ENCODE results near the gene TYRO3.

TYRO3 gene

GRCh38 chr15:41583795-41584194, 24.8 kb downstream of the TYRO3 start:
- ATAC-seq = no peak
- TF ChIP-seq TSHZ2 (CRISPR knock-in tag; IDR thresholded peaks at IDR 0.05) (no peak), PPARA (CRISPR knock-in tag; IDR thresholded peaks at IDR 0.05; ENCODE audit: borderline replicate concordance) (no peak), RARB (CRISPR knock-in tag; IDR thresholded peaks at IDR 0.05) (no peak), PATZ1 (CRISPR knock-in tag; IDR thresholded peaks at IDR 0.05; ENCODE audit: borderline replicate concordance) (no peak), CREB5 (CRISPR knock-in tag; IDR thresholded peaks at IDR 0.05; ENCODE audit: low read depth) (no peak), TOX (CRISPR knock-in tag; IDR thresholded peaks at IDR 0.05; ENCODE audit: borderline replicate concordance) (no peak), ZC3H10 (CRISPR knock-in tag; IDR thresholded peaks at IDR 0.05) (no peak), ZFP30 (CRISPR knock-in tag; IDR thresholded peaks at IDR 0.05) (no peak), GLIS3 (CRISPR knock-in tag; IDR thresholded peaks at IDR 0.05) (no peak), ZNF8 (CRISPR knock-in tag; IDR thresholded peaks at IDR 0.05) (no peak), OSR1 (CRISPR knock-in tag; IDR thresholded peaks at IDR 0.05) (no peak), ISL1 (CRISPR knock-in tag; IDR thresholded peaks at IDR 0.05) (no peak), TCF4 (CRISPR knock-in tag; IDR thresholded peaks at IDR 0.05; ENCODE audit: borderline replicate concordance) (no peak), CSDC2 (CRISPR knock-in tag; IDR thresholded peaks at IDR 0.05) (no peak), ZNF70 (CRISPR knock-in tag; IDR thresholded peaks at IDR 0.05) (no peak)

- TF ChIP-seq ZNF565 (CRISPR knock-in tag; conservative IDR thresholded peaks at IDR 0.05; ENCODE audit: low read depth) (no peak), ZNF70 (CRISPR knock-in tag; IDR thresholded peaks at IDR 0.05) (no peak), SNAI2 (CRISPR knock-in tag; IDR thresholded peaks at IDR 0.05) (no peak), POU6F1 (CRISPR knock-in tag; IDR thresholded peaks at IDR 0.05; ENCODE audit: borderline replicate concordance, low read depth) (no peak), ZFP3 (CRISPR knock-in tag; IDR thresholded peaks at IDR 0.05) (no peak), ISL1 (CRISPR knock-in tag; IDR thresholded peaks at IDR 0.05) (no peak), BACH2 (CRISPR knock-in tag; IDR thresholded peaks at IDR 0.05; ENCODE audit: borderline replicate concordance) (no peak), PPARA (CRISPR knock-in tag; IDR thresholded peaks at IDR 0.05; ENCODE audit: borderline replicate concordance) (no peak), ZFP30 (CRISPR knock-in tag; IDR thresholded peaks at IDR 0.05) (no peak), TCF4 (CRISPR knock-in tag; IDR thresholded peaks at IDR 0.05; ENCODE audit: borderline replicate concordance) (no peak), CSRNP3 (CRISPR knock-in tag; IDR thresholded peaks at IDR 0.05) (no peak), RARB (CRISPR knock-in tag; IDR thresholded peaks at IDR 0.05) (no peak), CREB5 (CRISPR knock-in tag; IDR thresholded peaks at IDR 0.05; ENCODE audit: low read depth) (no peak), ESRRG (CRISPR knock-in tag; IDR thresholded peaks at IDR 0.05) (no peak), CSDC2 (CRISPR knock-in tag; IDR thresholded peaks at IDR 0.05) (no peak), ARNTL (CRISPR knock-in tag; IDR thresholded peaks at IDR 0.05; ENCODE audit: borderline replicate concordance, low read depth) (no peak)
- no peak for ATAC-seq
Observed at GRCh38 chr15:41584636-41585126, 25.7 kb downstream of the TYRO3 start.

All from SK-N-SH treated with all-trans-retinoic acid at 6 μM for 48 hours (cell line).